Measurements from ENCODE around the gene ADAMTSL1. TPM values are rescaled to one million over a fixed set of nuclear protein-coding genes. Genes with fewer than 3 reads are reported as not detected.

ADAMTSL1 gene
- total and polyA plus RNA-seq, 2 donors (not counting 3 experiments of a cell fraction or from before 2014, with no cell fraction given), result 15.0 to 18.4 TPM

DNA sequence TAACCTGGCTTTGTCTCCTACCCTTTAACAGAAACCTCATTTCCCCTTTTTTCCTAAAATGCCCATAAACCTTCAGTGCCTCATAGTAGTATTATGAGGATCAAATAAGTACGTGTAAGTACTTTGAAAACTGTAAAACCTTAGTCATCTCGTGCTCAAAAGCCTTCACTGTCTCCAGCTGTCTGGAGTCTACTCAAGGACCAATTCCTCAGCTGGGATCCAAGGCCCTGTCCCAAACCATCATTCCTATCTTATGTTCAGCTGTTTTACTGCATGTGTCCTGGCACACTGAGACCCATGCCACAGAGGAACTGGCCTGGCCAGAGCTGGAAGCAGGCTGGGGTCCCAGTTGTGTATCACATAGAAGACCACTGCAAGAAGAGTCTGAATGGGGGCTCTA lies 15.9 kb downstream of the ADAMTSL1 start:
- peak overlapping the region; percentile 65 for H3K4me2 ChIP-seq (ENCODE audit: insufficient read depth, low read length)
- dilution Hi-C loops (cut with MboI; ENCODE audit: extremely low pct_ligation_motif_present, low sequenced_read_pairs) (no loop called here), intact Hi-C loops (cut with micrococcal nuclease) (loop anchor here (1.0 to 10.0 kb wide), 14 partner anchors 15 to 917 kb away; partner anchors contain the start of genes ACER2, ADAMTSL1 and RRAGA)
- no peaks in the 10 kb centered on the region for H3K27me3 ChIP-seq (ENCODE audit: control insufficient read depth in 2 of 2, insufficient read depth in 2 of 2, low read length in 2 of 2)
- H3K9me1 ChIP-seq (replicated peaks; ENCODE audit: control insufficient read depth, extremely low read depth, insufficient read depth, low read length), result no peaks in the 10 kb centered on the region
- H3K4me3 ChIP-seq (replicated peaks in 1 of 3; ENCODE audit: insufficient read depth in 1 of 3, low read depth in 1 of 3, low read length in 3 of 3), result no peak overlapping the region
- TF ChIP-seq, protein P1, sequence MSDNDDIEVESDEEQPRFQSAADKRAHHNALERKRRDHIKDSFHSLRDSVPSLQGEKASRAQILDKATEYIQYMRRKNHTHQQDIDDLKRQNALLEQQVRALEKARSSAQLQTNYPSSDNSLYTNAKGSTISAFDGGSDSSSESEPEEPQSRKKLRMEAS (IDR thresholded peaks at IDR 0.05; ENCODE audit: insufficient read depth, insufficient read length), result no peak
- H3K27ac ChIP-seq (ENCODE audit: insufficient read depth, low read depth, low read length), result peak overlapping the region; percentile 96
- peak overlapping the region; percentile 35 for H2AFZ ChIP-seq (ENCODE audit: low read depth, low read length)
- POLR2A ChIA-PET, result interaction anchor here (0.6 to 1.8 kb wide), 2 partner anchors 16 to 207 kb away, joined by 3 to 10 read pairs; partner anchors contain the start of gene ADAMTSL1
- H3K79me2 ChIP-seq (ENCODE audit: control insufficient read depth, insufficient read depth, low read length), result peaks cover 28% of the 10 kb centered on the region
- DNase-seq (ENCODE audit: low read depth, low spot score), result peak; percentile 26
- no peak for FAIRE-seq
- CTCF ChIA-PET, result interaction anchor here (1.1 to 4.3 kb wide), 6 partner anchors 15 to 253 kb away, joined by 3 to 31 read pairs (median 6); partner anchors contain the start of gene ADAMTSL1
- H3K9ac ChIP-seq (replicated peaks; ENCODE audit: extremely low read depth, insufficient read depth, low read length), result peak overlapping the region; percentile 95
- H3K4me1 ChIP-seq (ENCODE audit: control insufficient read depth, extremely low read depth, insufficient read depth, low read length), result peaks cover 52% of the 10 kb centered on the region
- H3K36me3 ChIP-seq (ENCODE audit: control insufficient read depth in 2 of 2, extremely low read depth in 1 of 2, insufficient read depth in 2 of 2, low read length in 2 of 2), result no peaks in the 10 kb centered on the region
- H4K20me1 ChIP-seq (replicated peaks; ENCODE audit: control insufficient read depth, extremely low read depth, insufficient read depth, low read length), result no peaks in the 10 kb centered on the region
- no TSS peak for BruUV-seq (replicated peaks)
- no peaks in the 10 kb centered on the region for H3K9me3 ChIP-seq (replicated peaks; ENCODE audit: control insufficient read depth, insufficient read depth, low read length)

DNA sequence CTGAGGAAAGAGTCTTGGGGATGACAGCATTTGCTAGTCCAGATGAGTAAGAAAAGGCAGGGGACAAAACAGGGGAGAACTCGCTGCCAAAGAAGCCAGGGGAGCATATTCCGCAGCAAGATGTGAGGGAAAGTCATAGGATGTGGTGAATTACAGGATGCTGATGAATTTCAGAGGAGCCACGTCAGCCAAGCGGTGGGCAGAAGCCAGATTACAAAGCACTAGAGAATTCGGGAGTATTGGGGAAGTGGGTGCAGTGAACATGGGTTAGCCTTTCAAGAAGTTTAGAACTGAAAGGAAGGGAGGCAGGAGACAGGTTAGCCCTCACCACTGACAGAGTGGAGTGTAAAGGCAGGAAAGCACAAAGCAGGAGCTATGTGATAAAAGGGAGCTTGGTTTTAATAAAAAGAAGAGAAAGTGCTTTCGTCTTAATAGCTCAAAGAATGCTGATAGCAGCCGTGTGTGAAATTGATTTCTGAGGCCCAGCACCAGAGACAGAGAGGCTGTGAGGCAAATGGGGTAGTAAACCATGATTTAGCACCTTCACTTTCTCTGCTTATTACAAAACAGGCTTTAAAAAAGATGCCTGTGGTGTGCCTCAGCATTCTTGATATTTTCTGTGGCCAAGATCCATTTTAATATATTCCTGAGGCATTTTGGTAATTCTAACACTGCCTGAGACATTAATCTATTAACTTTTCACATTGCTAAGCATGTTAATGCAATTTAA lies 16.9 kb downstream of the ADAMTSL1 start:
- dilution Hi-C loops (cut with MboI; ENCODE audit: extremely low pct_ligation_motif_present, low sequenced_read_pairs) (no loop called here), intact Hi-C loops (cut with micrococcal nuclease) (loop anchor here (1.0 to 10.0 kb wide), 14 partner anchors 16 to 916 kb away; partner anchors contain the start of genes ACER2, ADAMTSL1 and RRAGA)
- Histone ChIP-seq H3K9me3 (replicated peaks; ENCODE audit: control insufficient read depth, insufficient read depth, low read length) (no peaks in the 10 kb centered on the region), H3K4me2 (ENCODE audit: insufficient read depth, low read length) (peak overlapping the region; percentile 70), H3K79me2 (ENCODE audit: control insufficient read depth, insufficient read depth, low read length) (peaks cover 26% of the 10 kb centered on the region), H3K4me3 (replicated peaks in 1 of 3; ENCODE audit: insufficient read depth in 1 of 3, low read depth in 1 of 3, low read length in 3 of 3) (peak overlapping the region in 2 of 3 experiments; percentile 8 to 25), H3K9ac (replicated peaks; ENCODE audit: extremely low read depth, insufficient read depth, low read length) (peak overlapping the region; percentile 95), H3K4me1 (ENCODE audit: control insufficient read depth, extremely low read depth, insufficient read depth, low read length) (peaks cover 50% of the 10 kb centered on the region), H3K9me1 (replicated peaks; ENCODE audit: control insufficient read depth, extremely low read depth, insufficient read depth, low read length) (no peaks in the 10 kb centered on the region), H3K27ac (ENCODE audit: insufficient read depth, low read depth, low read length) (peak overlapping the region; percentile 96), H3K27me3 (ENCODE audit: control insufficient read depth in 2 of 2, insufficient read depth in 2 of 2, low read length in 2 of 2) (no peaks in the 10 kb centered on the region), H3K36me3 (ENCODE audit: control insufficient read depth in 2 of 2, extremely low read depth in 1 of 2, insufficient read depth in 2 of 2, low read length in 2 of 2) (no peaks in the 10 kb centered on the region), H4K20me1 (replicated peaks; ENCODE audit: control insufficient read depth, extremely low read depth, insufficient read depth, low read length) (no peaks in the 10 kb centered on the region), H2AFZ (ENCODE audit: low read depth, low read length) (peak overlapping the region; percentile 35)
- TSS peak; percentile 90 for BruUV-seq (replicated peaks)
- FAIRE-seq, result peak; percentile 94
- ChIA-PET CTCF (interaction anchor here (1.1 to 4.3 kb wide), 9 partner anchors 16 to 296 kb away, joined by 3 to 31 read pairs (median 4); partner anchors contain the start of gene ADAMTSL1), POLR2A (interaction anchor here (0.6 to 1.8 kb wide), 2 partner anchors 17 to 740 kb away, joined by 3 to 10 read pairs; partner anchors contain the start of genes ADAMTSL1 and DENND4C)
- peak; percentile 96 for DNase-seq (ENCODE audit: low read depth, low spot score)
- TF ChIP-seq, protein P2, sequence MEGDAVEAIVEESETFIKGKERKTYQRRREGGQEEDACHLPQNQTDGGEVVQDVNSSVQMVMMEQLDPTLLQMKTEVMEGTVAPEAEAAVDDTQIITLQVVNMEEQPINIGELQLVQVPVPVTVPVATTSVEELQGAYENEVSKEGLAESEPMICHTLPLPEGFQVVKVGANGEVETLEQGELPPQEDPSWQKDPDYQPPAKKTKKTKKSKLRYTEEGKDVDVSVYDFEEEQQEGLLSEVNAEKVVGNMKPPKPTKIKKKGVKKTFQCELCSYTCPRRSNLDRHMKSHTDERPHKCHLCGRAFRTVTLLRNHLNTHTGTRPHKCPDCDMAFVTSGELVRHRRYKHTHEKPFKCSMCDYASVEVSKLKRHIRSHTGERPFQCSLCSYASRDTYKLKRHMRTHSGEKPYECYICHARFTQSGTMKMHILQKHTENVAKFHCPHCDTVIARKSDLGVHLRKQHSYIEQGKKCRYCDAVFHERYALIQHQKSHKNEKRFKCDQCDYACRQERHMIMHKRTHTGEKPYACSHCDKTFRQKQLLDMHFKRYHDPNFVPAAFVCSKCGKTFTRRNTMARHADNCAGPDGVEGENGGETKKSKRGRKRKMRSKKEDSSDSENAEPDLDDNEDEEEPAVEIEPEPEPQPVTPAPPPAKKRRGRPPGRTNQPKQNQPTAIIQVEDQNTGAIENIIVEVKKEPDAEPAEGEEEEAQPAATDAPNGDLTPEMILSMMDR (IDR thresholded peaks at IDR 0.05; ENCODE audit: extremely low read depth in 1 of 2, insufficient read depth in 1 of 2, low read depth in 1 of 2, low read length in 2 of 2), result no peak
- TF ChIP-seq POLR2A (IDR thresholded peaks at IDR 0.05; ENCODE audit: low read depth, low read length) (peak; percentile 31), MYC (IDR thresholded peaks at IDR 0.05; ENCODE audit: low read depth, low read length) (no peak), GATA2 (IDR thresholded peaks at IDR 0.05; ENCODE audit: insufficient read depth, insufficient read length, low read depth, low read length) (peak; percentile 90), FOS (IDR thresholded peaks at IDR 0.05; ENCODE audit: borderline replicate concordance, insufficient read depth, low read length) (peak; percentile 100), POLR2AphosphoS5 (IDR thresholded peaks at IDR 0.05; ENCODE audit: insufficient read depth, low read depth, low read length) (peak; percentile 73), JUN (IDR thresholded peaks at IDR 0.05; ENCODE audit: borderline replicate concordance, insufficient read depth, insufficient read length, low read depth) (peak; percentile 92), EZH2 (IDR thresholded peaks at IDR 0.05; ENCODE audit: borderline replicate concordance, low read depth, low read length, severe bottlenecking) (no peak)
- TF ChIP-seq, protein P1 (IDR thresholded peaks at IDR 0.05; ENCODE audit: insufficient read depth, insufficient read length), result no peak
